ENCODE measurements around the gene ATXN2.
"Not testable (repeated sequence)": the region's sequence is repeated elsewhere in the genome, so short reads cannot be mapped to it uniquely, and the experiment has no call there.

ATXN2 gene

GRCh38 chr12:111599453-111600204 lies 514 bp upstream of the ATXN2 start:
- peak; percentile 96 for DNase-seq

- DNase-seq = peak; percentile 59
Observed at GRCh38 chr12:111597831-111598636, 1.1 kb downstream of the ATXN2 start.

- peak; percentile 71 for DNase-seq
Observed at GRCh38 chr12:111596985-111597830, 1.9 kb downstream of the ATXN2 start.

GRCh38 chr12:111595341-111595835 lies 3.7 kb downstream of the ATXN2 start:
- not testable (repeated sequence) for DNase-seq

GRCh38 chr12:111591399-111592010 lies 7.6 kb downstream of the ATXN2 start:
- DNase-seq = not testable (repeated sequence)

GRCh38 chr12:111590552-111590951 lies 8.6 kb downstream of the ATXN2 start:
- DNase-seq = no peak

- DNase-seq = no peak
Observed at GRCh38 chr12:111589601-111590000, 9.5 kb downstream of the ATXN2 start.

- DNase-seq = no peak
Observed at GRCh38 chr12:111588010-111588409, 11.1 kb downstream of the ATXN2 start.

GRCh38 chr12:111586986-111587385 lies 12.1 kb downstream of the ATXN2 start:
- DNase-seq = no peak

GRCh38 chr12:111585690-111586089 lies 13.4 kb downstream of the ATXN2 start:
- no peak for DNase-seq

- no peak for DNase-seq
Observed at GRCh38 chr12:111584959-111585358, 14.2 kb downstream of the ATXN2 start.

GRCh38 chr12:111583506-111583905 lies 15.6 kb downstream of the ATXN2 start:
- DNase-seq = not testable (repeated sequence)

- no peak for DNase-seq
Observed at GRCh38 chr12:111582133-111582747, 16.9 kb downstream of the ATXN2 start.

- DNase-seq = peak; percentile 17
Observed at GRCh38 chr12:111581434-111582132, 17.5 kb downstream of the ATXN2 start.

GRCh38 chr12:111580737-111581136 lies 18.4 kb downstream of the ATXN2 start:
- DNase-seq = no peak

GRCh38 chr12:111580119-111580425 lies 19.0 kb downstream of the ATXN2 start:
- no peak for DNase-seq

GRCh38 chr12:111578971-111579340 lies 20.2 kb downstream of the ATXN2 start:
- no peak for DNase-seq

- no peak for DNase-seq
Observed at GRCh38 chr12:111578276-111578970, 20.7 kb downstream of the ATXN2 start.

- DNase-seq = no peak
Observed at GRCh38 chr12:111574797-111575443, 24.2 kb downstream of the ATXN2 start.

GRCh38 chr12:111573476-111573875 lies 25.6 kb downstream of the ATXN2 start:
- DNase-seq = no peak

Measured in NCI-H82 (cell line).